ENCODE results near the gene TPCN1. TPM values are rescaled to one million over a fixed set of nuclear protein-coding genes. Genes with fewer than 3 reads are reported as not detected.
A peak's percentile ranks its signal among the peaks of the same experiment; 100 is the strongest.

Gene TPCN1
- total and polyA plus RNA-seq, 2 of the 8 experiments (the other 6 are each of a cell fraction or from before 2014, with no cell fraction given): 14.9 to 21.4 TPM

DNA sequence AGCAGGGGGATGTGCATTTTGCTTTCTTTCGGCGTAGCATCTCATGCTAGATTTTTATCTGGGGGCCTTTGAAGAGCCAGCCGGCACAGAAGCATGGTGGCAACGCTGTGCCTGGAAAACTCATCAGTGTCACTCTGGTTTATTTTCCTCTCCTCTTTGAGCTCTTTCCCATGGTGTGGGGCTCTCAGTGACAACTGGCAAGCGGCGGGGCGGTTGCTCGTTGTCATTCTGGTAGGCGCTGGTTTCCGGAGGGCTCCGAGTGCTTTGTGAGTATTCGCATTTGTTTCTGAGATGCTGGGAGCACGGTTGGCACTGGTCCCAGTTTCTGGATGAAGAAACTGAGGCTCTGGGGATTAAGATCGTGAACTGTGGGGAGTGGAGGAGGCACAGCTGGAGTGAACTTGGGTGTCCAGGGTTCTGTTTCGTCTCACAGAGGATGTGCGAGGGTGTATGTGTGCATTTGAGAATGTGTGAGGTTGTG is 23.3 kb downstream of the TPCN1 start:
- H3K36me3 ChIP-seq (ENCODE audit: control insufficient read depth in 2 of 4, insufficient read depth in 4 of 4, low read length in 3 of 4): no peaks in the 10 kb centered on the region
- H4K91ac ChIP-seq (replicated peaks; ENCODE audit: insufficient read length, low read length): peak overlapping the region; percentile 87
- 0 out of 4 replicates have a peak overlapping the region, but pooled peaks of 1 of the 2 experiments have one; percentile 12 for H3K4me2 ChIP-seq (ENCODE audit: insufficient read depth in 1 of 2, low read depth in 2 of 2, low read length in 2 of 2)
- TF ChIP-seq, protein P1, sequence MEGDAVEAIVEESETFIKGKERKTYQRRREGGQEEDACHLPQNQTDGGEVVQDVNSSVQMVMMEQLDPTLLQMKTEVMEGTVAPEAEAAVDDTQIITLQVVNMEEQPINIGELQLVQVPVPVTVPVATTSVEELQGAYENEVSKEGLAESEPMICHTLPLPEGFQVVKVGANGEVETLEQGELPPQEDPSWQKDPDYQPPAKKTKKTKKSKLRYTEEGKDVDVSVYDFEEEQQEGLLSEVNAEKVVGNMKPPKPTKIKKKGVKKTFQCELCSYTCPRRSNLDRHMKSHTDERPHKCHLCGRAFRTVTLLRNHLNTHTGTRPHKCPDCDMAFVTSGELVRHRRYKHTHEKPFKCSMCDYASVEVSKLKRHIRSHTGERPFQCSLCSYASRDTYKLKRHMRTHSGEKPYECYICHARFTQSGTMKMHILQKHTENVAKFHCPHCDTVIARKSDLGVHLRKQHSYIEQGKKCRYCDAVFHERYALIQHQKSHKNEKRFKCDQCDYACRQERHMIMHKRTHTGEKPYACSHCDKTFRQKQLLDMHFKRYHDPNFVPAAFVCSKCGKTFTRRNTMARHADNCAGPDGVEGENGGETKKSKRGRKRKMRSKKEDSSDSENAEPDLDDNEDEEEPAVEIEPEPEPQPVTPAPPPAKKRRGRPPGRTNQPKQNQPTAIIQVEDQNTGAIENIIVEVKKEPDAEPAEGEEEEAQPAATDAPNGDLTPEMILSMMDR (IDR thresholded peaks at IDR 0.05; ENCODE audit: control extremely low read depth in 1 of 3, insufficient read depth in 1 of 3, low read depth in 1 of 3, low read length in 3 of 3): no peak
- no peak for TF ChIP-seq BRCA1 (IDR thresholded peaks at IDR 0.05; ENCODE audit: low read depth, low read length)
- H2BK15ac ChIP-seq (ENCODE audit: low read length): peak overlapping the region; percentile 53; the same call in 1 of the 2 replicates
- WGBS, 2 experiments (ENCODE audit: extremely low coverage in 1 of 2, insufficient coverage in 1 of 2, insufficient read length in 1 of 2, insufficient replicate concordance in 2 of 2, low coverage in 1 of 2, low lambda C conversion rate in 2 of 2, missing lambda C conversion rate in 1 of 2): 85% methylated on average over 16 of the region's 16 CpGs; no CpG with 5 or more reads in 1 of the 2 experiments
- H2AFZ ChIP-seq (ENCODE audit: low read length): no peak overlapping the region
- H3K4me3 ChIP-seq (ENCODE audit: extremely low read depth in 1 of 4, insufficient read depth in 2 of 4, low read depth in 3 of 4, low read length in 4 of 4): no peak overlapping the region
- H3K56ac ChIP-seq (replicated peaks; ENCODE audit: insufficient read length, low read depth, low read length): no peak overlapping the region
- DNase-seq (ENCODE audit: low read depth in 1 of 2, low spot score in 2 of 2) (no peak), FAIRE-seq (no peak)
- no peaks in the 10 kb centered on the region for H4K20me1 ChIP-seq (replicated peaks in 1 of 2; ENCODE audit: control insufficient read depth in 1 of 2, insufficient read depth in 2 of 2, low read length in 2 of 2)
- H3K14ac ChIP-seq (ENCODE audit: insufficient read length): no peak overlapping the region
- peak overlapping the region; percentile 53; the same call in 1 of the 2 replicates for H2BK20ac ChIP-seq (ENCODE audit: low read length)
- peak overlapping the region; percentile 94 for H3K4ac ChIP-seq (replicated peaks; ENCODE audit: insufficient read length, low read depth, low read length)
- no peak overlapping the region for H4K5ac ChIP-seq (ENCODE audit: insufficient read length, low read depth, low read length)
- ChIA-PET POLR2A (ENCODE audit: partially characterized antibody) (interaction anchor here (2.8 to 3.2 kb wide), 3 partner anchors 11 to 23 kb away, joined by 14 to 25 read pairs (median 20); partner anchors contain the start of gene TPCN1), CTCF (ENCODE audit: partially characterized antibody) (interaction anchor here (0.9 to 2.6 kb wide), 3 partner anchors 9 to 149 kb away, joined by 3 to 7 read pairs (median 4); no protein-coding TSS in a partner anchor)
- no peaks in the 10 kb centered on the region for H3K27me3 ChIP-seq (replicated peaks in 1 of 4; ENCODE audit: control insufficient read depth in 3 of 4, extremely low read depth in 1 of 4, insufficient read depth in 3 of 4, low read length in 3 of 4)
- H3K23me2 ChIP-seq (ENCODE audit: low read depth, low read length): no peaks in the 10 kb centered on the region; the same call in 1 of the 2 replicates
- H3K27ac ChIP-seq (ENCODE audit: low read depth, low read length): 0 out of 2 replicates have a peak overlapping the region, but pooled peaks have one; percentile 21
- H3K9ac ChIP-seq (replicated peaks in 1 of 4; ENCODE audit: extremely low read depth in 1 of 4, low read depth in 3 of 4, low read length in 3 of 4): peak overlapping the region in 1 of 4 experiments; percentile 8; a peak in 1 of 7 replicates
- no peak overlapping the region for H3K23ac ChIP-seq (ENCODE audit: insufficient read length)
- H2BK120ac ChIP-seq (replicated peaks; ENCODE audit: low read depth, low read length): peak overlapping the region; percentile 84
- no peak overlapping the region; the same call in 1 of the 2 replicates for H4K8ac ChIP-seq (ENCODE audit: extremely low read depth, insufficient read depth, low read length)
- peaks cover 14 to 38% (median 18%) of the 10 kb centered on the region in 4 experiments for H3K4me1 ChIP-seq (replicated peaks in 1 of 4; ENCODE audit: control insufficient read depth in 3 of 4, insufficient read depth in 4 of 4, low read length in 3 of 4)
- no peaks in the 10 kb centered on the region for H3K9me3 ChIP-seq (ENCODE audit: insufficient read depth in 2 of 2, low read depth in 1 of 2, low read length in 1 of 2)
- H3K79me1 ChIP-seq (ENCODE audit: low read depth, low read length): no peaks in the 10 kb centered on the region; the same call in 1 of the 2 replicates
- peak overlapping the region; percentile 99 for H2AK5ac ChIP-seq (ENCODE audit: low read depth, low read length)
- no peaks in the 10 kb centered on the region; a peak in 1 of 4 replicates for H3K79me2 ChIP-seq (ENCODE audit: control insufficient read depth in 1 of 2, insufficient read depth in 2 of 2, low read length in 2 of 2)
- H3K18ac ChIP-seq (ENCODE audit: extremely low read depth, low read length): peak overlapping the region; percentile 79
- peak overlapping the region; percentile 99 for H2BK12ac ChIP-seq (ENCODE audit: low read depth, low read length)
- peak overlapping the region; percentile 90 for H2BK5ac ChIP-seq (ENCODE audit: low read depth, low read length)

Measured in H1 (cell line).